WTC11 (cell line): ENCODE data around the gene CD2BP2. TPM values are rescaled to one million over a fixed set of nuclear protein-coding genes. Genes with fewer than 3 reads are reported as not detected.
"Not testable (repeated sequence)": the region's sequence is repeated elsewhere in the genome, so short reads cannot be mapped to it uniquely, and the experiment has no call there.

Source experiments
- ATAC-seq: fragments of 200-7000 bp; cut with Tn5 transposase; 2 replicates; pipeline ENCODE4 v1.10.0; 2021; ENCODE audit warnings: mild to moderate bottlenecking, moderate library complexity
- CTCF ChIA-PET: fragments of 300-600 bp; sonication (Branson Sonifier 250); formaldehyde crosslinking; loops from one replicate; lab custom pipeline; 2021; ENCODE audit warnings: antibody characterized with exemption; lab: Charles Lee
- POLR2A ChIA-PET: fragments of 350-600 bp; sonication (Branson Sonifier 250); formaldehyde crosslinking; loops from one replicate; lab custom pipeline; 2021; ENCODE audit warnings: antibody characterized with exemption; lab: Charles Lee
- DNase-seq: peaks from one replicate; pipeline ENCODE4 v3.0.0; 2021; ENCODE audit warnings: low spot score
- H3K27ac Mint-ChIP-seq: 2 replicates; pipeline ENCODE4 v1.8.0; 2021; ENCODE audit warnings: mixed read lengths
- H3K27me3 Mint-ChIP-seq: 2 replicates; pipeline ENCODE4 v1.8.0; 2021; ENCODE audit warnings: low read depth, mild to moderate bottlenecking, moderate library complexity, mixed read lengths
- H3K36me3 Mint-ChIP-seq: 2 replicates; pipeline ENCODE4 v1.8.0; 2021; ENCODE audit warnings: mixed read lengths
- H3K4me1 Mint-ChIP-seq: 2 replicates; pipeline ENCODE4 v1.8.0; 2022; ENCODE audit warnings: mixed read lengths
- H3K4me3 Mint-ChIP-seq: 2 replicates; pipeline ENCODE4 v1.8.0; 2021; ENCODE audit warnings: mild to moderate bottlenecking, moderate library complexity, mixed read lengths
- H3K9me3 Mint-ChIP-seq: 2 replicates; pipeline ENCODE4 v1.8.0; 2021; ENCODE audit warnings: mixed read lengths
- total RNA-seq: library from RNA; stranded (reverse); gene quantifications from 3 replicates; pipeline ENCODE4 v1.2.3, GENCODE V29; 2021

Gene CD2BP2
- total RNA-seq, 1 experiment from 2014 or later: 56.6 TPM

DNA sequence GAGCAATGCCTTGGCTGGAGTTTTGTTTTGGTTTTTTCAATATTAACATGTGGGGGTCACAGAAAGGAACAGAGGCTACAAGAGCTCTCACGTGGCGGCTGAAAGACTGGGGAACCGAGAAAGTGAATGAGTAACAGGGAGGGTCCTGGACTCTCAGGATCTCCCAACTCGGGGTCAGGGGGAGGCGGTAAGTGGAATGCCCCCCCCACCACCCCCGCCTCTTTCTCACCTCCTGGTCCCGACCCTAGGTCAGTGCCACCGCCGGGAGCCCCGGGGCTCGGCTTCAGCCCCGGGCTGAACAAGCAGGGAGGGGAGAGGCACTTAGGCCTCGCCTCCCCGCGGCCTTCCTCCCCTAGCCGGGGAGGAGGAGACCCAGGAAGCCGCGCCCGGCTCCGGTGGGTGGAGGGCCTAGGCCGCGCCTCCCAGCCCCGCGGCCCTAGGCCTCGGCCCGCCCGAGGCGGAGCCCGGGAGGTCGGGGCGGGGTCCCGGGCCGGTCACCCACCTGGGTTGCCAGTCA lies 20.6 kb downstream of the CD2BP2 start:
- not testable (repeated sequence) for H3K27me3 Mint-ChIP-seq, H3K9me3 Mint-ChIP-seq, H3K36me3 Mint-ChIP-seq
- CTCF ChIA-PET: interaction anchor here (0.9 to 1.6 kb wide), 6 partner anchors 18 to 281 kb away, joined by 3 to 4 read pairs (median 4); partner anchors contain the start of genes DCTPP1 and ZNF48
- Mint-ChIP-seq H3K27ac (peak overlapping the region; percentile 98), H3K4me3 (peak overlapping the region; percentile 95), H3K4me1 (peaks cover 11% of the 10 kb centered on the region)
- POLR2A ChIA-PET: interaction anchor here (1.4 to 1.5 kb wide), 2 partner anchors 83 to 95 kb away, joined by 4 to 5 read pairs; partner anchors contain the start of gene DCTPP1
- peak; percentile 96 for ATAC-seq
- peak; percentile 82 for DNase-seq

DNA sequence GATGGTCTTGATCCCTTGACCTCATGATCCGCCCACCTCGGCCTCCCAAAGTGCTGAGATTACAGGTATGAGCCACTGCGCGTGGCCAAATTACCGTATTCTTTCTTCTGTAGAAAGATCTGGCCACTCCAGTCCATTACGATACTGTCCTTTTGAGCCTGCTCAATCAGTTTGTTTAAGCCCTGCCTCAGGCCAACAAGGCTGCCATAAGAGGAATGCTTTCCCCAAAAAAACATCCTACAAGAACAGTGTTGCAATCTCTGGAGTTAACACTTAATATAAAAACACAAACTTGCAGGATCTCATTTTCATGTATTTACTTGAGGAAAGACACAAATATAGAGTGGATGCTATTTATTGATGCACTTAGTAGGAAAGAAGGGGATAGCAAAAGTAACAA lies 30.9 kb downstream of the CD2BP2 start:
- DNase-seq, CTCF ChIA-PET, H3K4me1 Mint-ChIP-seq, ATAC-seq, H3K36me3 Mint-ChIP-seq, POLR2A ChIA-PET, H3K27me3 Mint-ChIP-seq, H3K9me3 Mint-ChIP-seq, H3K4me3 Mint-ChIP-seq: not testable (repeated sequence)
- H3K27ac Mint-ChIP-seq: peak overlapping the region; percentile 15; the same call in 1 of the 2 replicates

DNA sequence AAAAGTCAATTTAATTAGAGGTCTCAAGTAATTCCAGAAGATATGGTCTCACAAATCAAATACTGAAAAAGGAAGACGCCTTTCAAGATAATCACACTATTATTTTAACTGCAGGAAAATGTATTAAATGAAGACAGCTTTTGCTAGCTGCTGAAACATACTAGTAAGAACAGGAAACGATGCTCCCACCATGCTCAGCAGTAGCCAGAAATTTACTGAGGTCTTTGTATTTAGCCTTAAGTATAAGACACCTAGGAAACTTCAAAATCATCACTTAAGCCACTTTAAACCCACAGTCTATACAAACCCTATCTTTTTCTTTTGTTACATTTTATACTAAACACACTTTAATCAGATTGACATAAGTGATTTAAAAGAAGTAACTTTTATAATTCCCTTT lies 36.5 kb downstream of the CD2BP2 start:
- H3K27ac Mint-ChIP-seq, CTCF ChIA-PET: not testable (repeated sequence)

DNA sequence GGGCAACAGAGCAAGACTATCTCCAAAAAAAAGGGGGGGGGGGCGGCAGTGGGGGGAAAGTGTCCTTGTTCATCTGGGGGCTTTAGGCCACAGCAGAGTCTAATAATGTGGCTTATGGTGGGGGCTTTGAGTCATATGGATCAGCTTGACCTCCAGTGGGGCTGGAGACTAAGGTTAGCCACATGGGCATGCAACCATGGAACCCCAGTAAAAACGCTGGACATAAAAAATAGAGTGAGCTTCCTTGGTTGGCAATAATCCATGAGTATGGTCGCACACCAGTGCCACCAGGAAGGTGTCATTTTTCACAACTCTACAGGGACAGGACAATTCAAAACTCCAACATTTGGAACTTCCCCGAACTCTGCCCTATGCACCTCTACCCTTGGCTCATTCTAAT lies 44.2 kb downstream of the CD2BP2 start:
- ATAC-seq, H3K36me3 Mint-ChIP-seq, H3K27me3 Mint-ChIP-seq, CTCF ChIA-PET, DNase-seq, H3K9me3 Mint-ChIP-seq, POLR2A ChIA-PET, H3K27ac Mint-ChIP-seq, H3K4me1 Mint-ChIP-seq, H3K4me3 Mint-ChIP-seq: not testable (repeated sequence)

More for the DNA sequence above, 36.5 kb downstream of the CD2BP2 start:
- H3K36me3 Mint-ChIP-seq, H3K9me3 Mint-ChIP-seq, ATAC-seq, DNase-seq, H3K4me1 Mint-ChIP-seq, POLR2A ChIA-PET, H3K27me3 Mint-ChIP-seq, H3K4me3 Mint-ChIP-seq: not testable (repeated sequence)

DNA sequence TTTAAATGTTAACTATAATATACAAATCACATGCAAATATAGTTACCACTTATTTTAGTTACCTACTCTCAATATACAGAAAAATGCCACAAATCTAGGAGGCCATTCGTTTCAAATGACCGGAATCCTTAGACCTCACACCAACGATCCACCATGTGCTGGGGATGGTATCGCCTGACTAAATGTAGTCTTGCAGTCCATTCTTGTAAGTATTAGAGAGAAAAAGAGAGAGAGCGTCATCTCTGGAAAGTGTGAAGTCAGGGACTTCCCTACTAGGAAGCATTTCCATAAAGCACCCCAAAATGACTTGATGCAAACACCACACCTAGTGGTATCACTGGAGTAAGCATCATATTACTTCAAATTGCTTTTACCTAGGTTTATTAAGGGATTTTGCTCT lies 45.9 kb downstream of the CD2BP2 start:
- H3K4me3 Mint-ChIP-seq, ATAC-seq, H3K4me1 Mint-ChIP-seq, H3K27ac Mint-ChIP-seq, H3K27me3 Mint-ChIP-seq, H3K9me3 Mint-ChIP-seq, H3K36me3 Mint-ChIP-seq, CTCF ChIA-PET, POLR2A ChIA-PET, DNase-seq: not testable (repeated sequence)

Other genes starting within 250 kb of the CD2BP2 start
- 1.5 to 2.5 TPM (median 1.8 TPM) in 3 replicates for gene GDPD3, start 241.8 kb downstream of the CD2BP2 start, total RNA-seq
- gene MAPK3, start 232.1 kb downstream of the CD2BP2 start, total RNA-seq: 35.9 to 38.2 TPM (median 36.9 TPM) in 3 replicates
- 6.2 to 10.0 TPM (median 6.5 TPM) in 3 replicates for gene CORO1A, start 171.7 kb downstream of the CD2BP2 start, total RNA-seq
- gene BOLA2B, start 161.6 kb downstream of the CD2BP2 start, total RNA-seq: 191 to 206 TPM (median 192 TPM) in 3 replicates
- gene SLX1A, start 161.4 kb downstream of the CD2BP2 start, total RNA-seq: 37.2 to 77.0 TPM (median 53.2 TPM) in 3 replicates
- 7.1 to 11.3 TPM (median 8.3 TPM) in 3 replicates for gene SULT1A3, start 156.1 kb downstream of the CD2BP2 start, total RNA-seq
- 5.4 to 9.6 TPM (median 8.4 TPM) in 3 replicates for gene NPIPB13, start 106.8 kb downstream of the CD2BP2 start, total RNA-seq
- 33.4 to 40.5 TPM (median 34.6 TPM) in 3 replicates for gene TBC1D10B, start 15.2 kb upstream of the CD2BP2 start, total RNA-seq
- gene MYL11, start 19.5 kb upstream of the CD2BP2 start, total RNA-seq: 0.80 to 1.3 TPM (median 0.85 TPM) in 3 replicates
- 2.3 to 2.7 TPM (median 2.6 TPM) in 3 replicates for gene SEPTIN1, start 27.3 kb upstream of the CD2BP2 start, total RNA-seq
- gene ZNF48, start 40.1 kb upstream of the CD2BP2 start, total RNA-seq: 31.3 to 39.3 TPM (median 32.1 TPM) in 3 replicates
- 10.0 to 12.5 TPM (median 11.3 TPM) in 3 replicates for gene ZNF771, start 52.3 kb upstream of the CD2BP2 start, total RNA-seq
- 69.0 to 72.2 TPM (median 70.5 TPM) in 3 replicates for gene DCTPP1, start 74.7 kb upstream of the CD2BP2 start, total RNA-seq
- gene SEPHS2, start 90.6 kb upstream of the CD2BP2 start, total RNA-seq: 50.4 to 55.2 TPM (median 53.5 TPM) in 3 replicates
- gene ITGAL, start 117.4 kb upstream of the CD2BP2 start, total RNA-seq: 0.64 to 1.1 TPM (median 1.0 TPM) in 3 replicates
- gene ZNF768, start 171.3 kb upstream of the CD2BP2 start, total RNA-seq: 35.9 to 43.0 TPM (median 42.4 TPM) in 3 replicates
- 11.3 to 11.7 TPM (median 11.5 TPM) in 3 replicates for gene ZNF747, start 179.6 kb upstream of the CD2BP2 start, total RNA-seq
- gene ZNF764, start 203.1 kb upstream of the CD2BP2 start, total RNA-seq: 9.0 to 10.4 TPM (median 9.1 TPM) in 3 replicates
- 4.2 to 6.0 TPM (median 4.9 TPM) in 3 replicates for gene ZNF688, start 216.4 kb upstream of the CD2BP2 start, total RNA-seq
- 15.4 to 16.5 TPM (median 16.0 TPM) in 3 replicates for gene ZNF785, start 230.4 kb upstream of the CD2BP2 start, total RNA-seq